Brain microvascular endothelial cell (primary cell): ENCODE measurements around the gene BANF2.

Experiments used
- DNase-seq: peaks from one replicate; pipeline ENCODE4 v3.0.0-alpha.2; 2020
- H3K27ac ChIP-seq: fragments of 250-450 bp; sonication (Bioruptor Pico); 2 replicates; pipeline ENCODE4 v1.5.1; 2020; ENCODE audit warnings: mild to moderate bottlenecking, moderate library complexity
- H3K27me3 ChIP-seq: fragments of 250-450 bp; sonication (Bioruptor Pico); replicated peaks from 2 replicates; pipeline ENCODE4 v1.5.1; 2020; ENCODE audit warnings: mild to moderate bottlenecking
- H3K36me3 ChIP-seq: fragments of 250-450 bp; sonication (Bioruptor Pico); replicated peaks from 2 replicates; pipeline ENCODE4 v1.5.1; 2020; ENCODE audit warnings: mild to moderate bottlenecking
- H3K4me3 ChIP-seq: 2 replicates; pipeline ENCODE4 v1.5.1; 2011; ENCODE audit warnings: low read depth, mild to moderate bottlenecking, control low read depth, low read length, moderate library complexity
- CTCF ChIP-seq: IDR thresholded peaks from 2 replicates; pipeline ENCODE4 v1.5.1; 2011; ENCODE audit warnings: low read depth, mild to moderate bottlenecking, moderate library complexity, low read length, control low read depth, inconsistent platforms; ENCODE audit errors: missing control alignments
- in situ Hi-C: cut with HindIII; loops from 2 replicates; pipeline ENCODE4 v1.10.0; 2017; ENCODE audit warnings: low sequenced_read_pairs, low pct_ligation_motif_present

The BANF2 gene

GRCh38 chr20:17673084-17673483, 26.7 kb upstream of the BANF2 start:
- no peak for TF ChIP-seq CTCF
- Histone ChIP-seq H3K27ac (no peak overlapping the region), H3K36me3 (peaks cover 37% of the 10 kb centered on the region), H3K27me3 (no peaks in the 10 kb centered on the region), H3K4me3 (no peak overlapping the region)
- in situ Hi-C loops, result no loop called here
- no peak for DNase-seq

GRCh38 chr20:17674722-17675518, 24.8 kb upstream of the BANF2 start:
- Histone ChIP-seq H3K27ac (no peak overlapping the region), H3K27me3 (no peaks in the 10 kb centered on the region), H3K36me3 (peaks cover 49% of the 10 kb centered on the region), H3K4me3 (no peak overlapping the region)
- no peak for DNase-seq
- in situ Hi-C loops, result no loop called here
- TF ChIP-seq CTCF, result no peak

GRCh38 chr20:17675519-17676377, 24.0 kb upstream of the BANF2 start:
- H3K36me3 ChIP-seq, result peaks cover 56% of the 10 kb centered on the region
- in situ Hi-C loops, result no loop called here

GRCh38 chr20:17676378-17676759, 23.4 kb upstream of the BANF2 start:
- in situ Hi-C loops, result no loop called here
- DNase-seq, result no peak
- no peak for TF ChIP-seq CTCF
- Histone ChIP-seq H3K4me3 (no peak overlapping the region), H3K27ac (no peak overlapping the region), H3K27me3 (no peaks in the 10 kb centered on the region), H3K36me3 (peaks cover 59% of the 10 kb centered on the region)

More at GRCh38 chr20:17675519-17676377, 24.0 kb upstream of the BANF2 start:
- Histone ChIP-seq H3K27me3 (no peaks in the 10 kb centered on the region), H3K27ac (no peak overlapping the region), H3K4me3 (no peak overlapping the region)
- DNase-seq, result no peak
- TF ChIP-seq CTCF, result no peak

GRCh38 chr20:17676942-17677341, 22.8 kb upstream of the BANF2 start:
- peaks cover 60% of the 10 kb centered on the region for H3K36me3 ChIP-seq
- in situ Hi-C loops, result no loop called here
- H3K4me3 ChIP-seq, result no peak overlapping the region

More at GRCh38 chr20:17676942-17677341, 22.8 kb upstream of the BANF2 start:
- no peak for TF ChIP-seq CTCF
- no peaks in the 10 kb centered on the region for H3K27me3 ChIP-seq
- DNase-seq, result no peak
- no peak overlapping the region for H3K27ac ChIP-seq
